Measurements from ENCODE around the gene NCR2.

DNA sequence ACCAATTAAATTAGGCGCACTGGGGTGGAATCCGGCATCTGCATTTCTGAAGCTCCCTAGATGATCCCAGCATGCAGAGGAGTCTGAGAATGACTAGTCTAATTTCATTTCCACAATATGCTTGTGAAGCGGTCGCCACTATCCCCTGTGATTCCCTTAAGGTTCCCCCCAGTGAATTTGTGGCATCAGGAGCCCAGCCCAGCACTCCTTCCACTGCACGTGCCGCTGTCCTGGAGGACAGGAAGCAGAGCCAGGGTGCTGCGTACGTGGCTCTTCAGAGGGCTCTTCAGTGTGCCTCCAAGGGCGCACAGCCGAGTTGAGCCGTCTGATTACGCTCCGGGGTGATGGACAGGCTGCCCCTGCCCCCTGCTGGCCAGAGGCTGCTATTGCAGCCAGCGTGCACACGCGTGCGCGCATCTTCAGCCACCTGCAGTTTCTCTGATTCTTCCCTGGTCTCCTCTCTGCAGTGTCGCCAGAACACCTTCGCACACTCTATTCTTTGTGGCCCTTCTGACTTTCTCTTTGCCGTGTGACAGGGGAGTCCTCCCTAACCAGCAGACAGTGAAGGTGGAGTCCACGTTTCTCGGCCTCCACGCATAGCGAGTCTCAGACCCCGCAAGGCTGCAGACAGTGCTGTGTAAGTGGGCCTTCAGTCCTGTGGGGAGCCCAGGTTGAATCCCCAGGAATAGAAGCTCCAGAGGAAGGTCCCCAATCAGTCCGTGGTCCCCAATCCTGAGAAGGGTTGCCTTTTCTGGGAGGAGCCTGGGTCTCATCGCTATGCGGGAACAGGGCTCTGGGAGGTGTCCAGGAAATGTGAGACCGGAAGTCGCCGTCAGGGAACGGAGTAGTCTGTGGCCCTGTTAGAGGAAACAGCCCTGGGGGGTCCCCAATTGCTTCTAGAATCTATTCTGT lies 16.5 kb upstream of the NCR2 start:
- TF ChIP-seq EZH2 (IDR thresholded peaks at IDR 0.05; ENCODE audit: low read depth): no peak
- TF ChIP-seq, protein P1, sequence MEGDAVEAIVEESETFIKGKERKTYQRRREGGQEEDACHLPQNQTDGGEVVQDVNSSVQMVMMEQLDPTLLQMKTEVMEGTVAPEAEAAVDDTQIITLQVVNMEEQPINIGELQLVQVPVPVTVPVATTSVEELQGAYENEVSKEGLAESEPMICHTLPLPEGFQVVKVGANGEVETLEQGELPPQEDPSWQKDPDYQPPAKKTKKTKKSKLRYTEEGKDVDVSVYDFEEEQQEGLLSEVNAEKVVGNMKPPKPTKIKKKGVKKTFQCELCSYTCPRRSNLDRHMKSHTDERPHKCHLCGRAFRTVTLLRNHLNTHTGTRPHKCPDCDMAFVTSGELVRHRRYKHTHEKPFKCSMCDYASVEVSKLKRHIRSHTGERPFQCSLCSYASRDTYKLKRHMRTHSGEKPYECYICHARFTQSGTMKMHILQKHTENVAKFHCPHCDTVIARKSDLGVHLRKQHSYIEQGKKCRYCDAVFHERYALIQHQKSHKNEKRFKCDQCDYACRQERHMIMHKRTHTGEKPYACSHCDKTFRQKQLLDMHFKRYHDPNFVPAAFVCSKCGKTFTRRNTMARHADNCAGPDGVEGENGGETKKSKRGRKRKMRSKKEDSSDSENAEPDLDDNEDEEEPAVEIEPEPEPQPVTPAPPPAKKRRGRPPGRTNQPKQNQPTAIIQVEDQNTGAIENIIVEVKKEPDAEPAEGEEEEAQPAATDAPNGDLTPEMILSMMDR (conservative IDR thresholded peaks at IDR 0.05): peak; percentile 99

Measured in PC-9 (cell line).